Mesendoderm (in vitro differentiated cells): ENCODE results near the gene ITGB4.

Experiments used
- DNase-seq: peaks from one replicate; pipeline ENCODE4 v3.0.0; 2013
- H2AK5ac ChIP-seq: 2 replicates; pipeline ENCODE4 v1.6.1; 2013; ENCODE audit warnings: low read length, inconsistent platforms
- H2BK120ac ChIP-seq: 2 replicates; pipeline ENCODE4 v1.6.1; 2013; ENCODE audit warnings: low read depth, mild to moderate bottlenecking, low read length, moderate library complexity, mixed read lengths
- H2BK15ac ChIP-seq: replicated peaks from 2 replicates; pipeline ENCODE4 v1.6.1; 2013; ENCODE audit warnings: low read depth, mild to moderate bottlenecking, moderate library complexity
- H2BK5ac ChIP-seq: 2 replicates; pipeline ENCODE4 v1.6.1; 2013; ENCODE audit warnings: low read length, inconsistent platforms
- H3K18ac ChIP-seq: 2 replicates; pipeline ENCODE4 v1.6.1; 2013; ENCODE audit warnings: mild to moderate bottlenecking, low read length, mixed read lengths
- H3K23ac ChIP-seq: one replicate; pipeline ENCODE4 v1.6.1; 2013; ENCODE audit warnings: low read length
- H3K27ac ChIP-seq: 2 replicates; pipeline ENCODE4 v1.5.1; 2013; ENCODE audit warnings: low read depth, mild to moderate bottlenecking, inconsistent platforms, low read length, moderate library complexity
- H3K27me3 ChIP-seq: 2 replicates; pipeline ENCODE4 v1.6.1; 2013; ENCODE audit warnings: low read length, control low read depth, mild to moderate bottlenecking, inconsistent platforms; ENCODE audit not compliant: insufficient read depth, poor library complexity
- H3K36me3 ChIP-seq: 2 replicates; pipeline ENCODE4 v1.6.1; 2013; ENCODE audit warnings: low read length, inconsistent platforms; ENCODE audit not compliant: control insufficient read depth, insufficient read depth
- H3K4ac ChIP-seq: one replicate; pipeline ENCODE4 v1.6.1; 2013; ENCODE audit warnings: low read depth, mild to moderate bottlenecking, low read length, moderate library complexity
- H3K4me1 ChIP-seq: 2 replicates; pipeline ENCODE4 v1.6.1; 2013; ENCODE audit warnings: low read depth, low read length, inconsistent platforms; ENCODE audit not compliant: control insufficient read depth
- H3K4me2 ChIP-seq: 2 replicates; pipeline ENCODE4 v1.6.1; 2013; ENCODE audit warnings: low read length
- H3K4me3 ChIP-seq: 2 replicates; pipeline ENCODE4 v1.5.1; 2013; ENCODE audit warnings: mild to moderate bottlenecking, low read length
- H3K56ac ChIP-seq: one replicate; pipeline ENCODE4 v1.6.1; 2013; ENCODE audit warnings: low read length
- H3K79me1 ChIP-seq: 2 replicates; pipeline ENCODE4 v1.6.1; 2013; ENCODE audit warnings: low read length, inconsistent platforms
- H3K79me2 ChIP-seq: 2 replicates; pipeline ENCODE4 v1.6.1; 2013; ENCODE audit warnings: mild to moderate bottlenecking, low read length; ENCODE audit not compliant: control insufficient read depth, insufficient read depth
- H3K9ac ChIP-seq: 2 replicates; pipeline ENCODE4 v1.6.1; 2013; ENCODE audit warnings: low read length, inconsistent platforms
- H4K5ac ChIP-seq: one replicate; pipeline ENCODE4 v1.6.1; 2013; ENCODE audit warnings: low read length
- H4K8ac ChIP-seq: one replicate; pipeline ENCODE4 v1.6.1; 2013; ENCODE audit warnings: low read depth, mild to moderate bottlenecking, control low read depth, low read length, moderate library complexity
- WGBS: extraction: QIAGEN DNeasy Blood & Tissue Kit; methylation state at CpG from one replicate; pipeline ENCODE4 v1.1.7; 2013; ENCODE audit warnings: low lambda C conversion rate, missing lambda C conversion rate; ENCODE audit not compliant: insufficient coverage; ENCODE audit errors: extremely low coverage; 5-methylcytosine and 5-hydroxymethylcytosine counted together

The ITGB4 gene

DNA sequence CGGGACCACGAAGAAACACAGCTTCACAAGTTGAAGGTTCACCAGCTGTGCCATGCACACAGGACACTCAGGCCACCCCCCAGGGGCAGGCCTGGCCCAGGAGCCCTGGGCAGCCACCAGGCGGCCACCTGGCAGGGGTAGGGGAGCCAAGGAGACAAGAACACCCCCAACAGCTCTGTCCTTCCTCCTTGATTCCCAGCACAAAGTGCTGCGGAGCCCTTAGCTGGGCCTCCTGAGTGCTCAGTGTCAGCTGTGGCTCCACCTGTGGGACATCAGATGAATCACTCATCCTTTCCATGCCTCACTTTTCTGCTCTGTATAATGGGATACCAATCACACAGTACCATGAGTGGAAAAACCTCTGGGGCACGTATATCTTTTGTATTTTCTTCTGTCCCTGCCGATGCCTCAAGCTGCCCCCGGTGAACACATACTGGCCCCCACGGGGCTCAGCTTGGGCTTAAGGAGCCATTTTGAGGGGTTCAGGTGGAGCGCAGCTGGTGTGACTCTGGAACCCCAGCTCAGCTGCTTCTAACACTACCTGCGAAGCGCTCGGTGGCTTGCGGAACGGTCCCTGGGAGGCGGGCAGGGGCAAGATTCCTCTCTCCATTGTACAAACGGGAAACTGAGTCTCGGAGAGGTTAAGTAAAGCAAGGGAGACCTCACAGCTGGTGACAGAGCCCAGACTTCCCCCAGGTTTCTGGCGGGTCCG, 31.7 kb downstream of the ITGB4 start:
- Histone ChIP-seq H3K4ac (no peak overlapping the region), H3K9ac (peak overlapping the region; percentile 37), H3K27me3 (no peaks in the 10 kb centered on the region), H3K79me1 (no peaks in the 10 kb centered on the region), H3K23ac (no peak overlapping the region), H3K79me2 (no peaks in the 10 kb centered on the region), H3K18ac (no peak overlapping the region), H3K4me3 (no peak overlapping the region), H3K36me3 (no peaks in the 10 kb centered on the region), H2BK120ac (no peak overlapping the region), H3K4me1 (no peaks in the 10 kb centered on the region), H3K27ac (no peak overlapping the region), H4K5ac (no peak overlapping the region), H4K8ac (no peak overlapping the region), H3K56ac (peak overlapping the region; percentile 64), H2BK5ac (no peak overlapping the region), H2BK15ac (no peak overlapping the region), H3K4me2 (peak overlapping the region; percentile 11), H2AK5ac (no peak overlapping the region)
- peak; percentile 14 for DNase-seq
- no CpG with 5 or more reads among the region's 19 CpGs for whole genome bisulfite sequencing

DNA sequence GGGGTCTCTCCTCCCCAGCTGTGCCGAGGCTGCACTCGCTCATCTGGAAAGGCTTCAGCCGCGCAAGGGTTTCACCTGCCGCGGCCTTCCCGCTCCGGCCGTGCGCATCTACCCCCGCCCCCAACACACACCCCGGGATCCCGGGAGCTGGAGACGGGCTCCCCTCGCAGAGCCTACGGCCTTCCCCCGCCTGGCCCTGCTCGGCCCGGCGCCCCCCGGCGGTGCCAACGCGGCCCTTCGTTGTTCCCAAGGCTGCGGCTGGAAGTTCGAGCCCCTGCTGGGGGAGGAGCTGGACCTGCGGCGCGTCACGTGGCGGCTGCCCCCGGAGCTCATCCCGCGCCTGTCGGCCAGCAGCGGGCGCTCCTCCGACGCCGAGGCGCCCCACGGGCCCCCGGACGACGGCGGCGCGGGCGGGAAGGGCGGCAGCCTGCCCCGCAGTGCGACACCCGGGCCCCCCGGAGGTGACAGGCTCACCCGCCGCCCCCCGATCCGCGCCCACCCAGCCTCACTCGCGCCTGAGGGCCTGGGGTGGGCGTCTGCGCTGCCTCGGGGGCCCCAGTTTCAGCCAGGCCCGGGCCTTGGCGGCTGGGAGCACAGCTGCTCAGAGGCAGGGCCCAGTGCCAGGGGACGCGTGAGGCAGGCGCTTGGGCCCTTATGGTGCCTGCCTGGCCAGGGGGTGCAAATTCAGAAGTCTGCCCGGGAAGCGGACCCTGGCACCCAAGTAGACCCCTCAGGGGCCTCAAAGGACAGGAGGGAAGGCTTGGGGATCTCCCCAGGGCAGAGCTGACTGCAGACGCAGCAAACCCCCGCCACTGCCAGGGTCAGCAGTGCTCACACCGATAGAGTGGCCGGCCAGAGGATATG, 32.5 kb downstream of the ITGB4 start:
- Histone ChIP-seq H3K18ac (peak overlapping the region; percentile 13), H3K27me3 (no peaks in the 10 kb centered on the region), H3K4me2 (peak overlapping the region; percentile 11), H3K79me1 (no peaks in the 10 kb centered on the region), H2BK120ac (no peak overlapping the region), H3K23ac (no peak overlapping the region), H3K27ac (no peak overlapping the region), H3K56ac (peak overlapping the region; percentile 65), H4K8ac (peak overlapping the region; percentile 44), H2BK5ac (no peak overlapping the region), H3K36me3 (no peaks in the 10 kb centered on the region), H3K79me2 (no peaks in the 10 kb centered on the region), H3K9ac (peak overlapping the region; percentile 51), H3K4me1 (no peaks in the 10 kb centered on the region), H2BK15ac (no peak overlapping the region), H4K5ac (no peak overlapping the region), H3K4ac (no peak overlapping the region), H2AK5ac (no peak overlapping the region), H3K4me3 (no peak overlapping the region)
- peak; percentile 84 for DNase-seq
- no CpG with 5 or more reads among the region's 76 CpGs for WGBS

DNA sequence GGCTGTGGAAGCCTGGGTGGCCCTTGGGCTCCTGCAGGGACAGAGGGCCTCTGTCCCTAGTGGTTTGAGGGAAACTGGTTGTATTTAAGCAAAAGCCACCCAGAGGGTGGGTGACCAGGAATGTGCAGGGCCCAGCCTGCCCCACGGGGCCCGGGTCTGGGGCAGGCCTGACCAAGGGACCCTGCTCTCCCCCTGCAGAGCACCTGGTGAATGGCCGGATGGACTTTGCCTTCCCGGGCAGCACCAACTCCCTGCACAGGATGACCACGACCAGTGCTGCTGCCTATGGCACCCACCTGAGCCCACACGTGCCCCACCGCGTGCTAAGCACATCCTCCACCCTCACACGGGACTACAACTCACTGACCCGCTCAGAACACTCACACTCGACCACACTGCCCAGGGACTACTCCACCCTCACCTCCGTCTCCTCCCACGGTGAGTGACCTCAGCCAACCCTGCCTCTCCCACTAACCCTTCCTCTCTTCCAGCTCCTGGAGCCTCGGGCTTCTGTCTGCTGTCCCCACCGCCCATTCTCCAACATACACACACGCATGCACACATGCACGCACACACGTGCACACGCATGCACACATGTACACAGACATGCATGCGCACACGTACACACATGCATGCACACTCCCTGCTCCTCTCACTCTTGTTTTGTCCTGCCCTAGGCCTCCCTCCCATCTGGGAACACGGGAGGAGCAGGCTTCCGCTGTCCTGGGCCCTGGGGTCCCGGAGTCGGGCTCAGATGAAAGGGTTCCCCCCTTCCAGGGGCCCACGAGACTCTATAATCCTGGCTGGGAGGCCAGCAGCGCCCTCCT, 33.3 kb downstream of the ITGB4 start:
- no peaks in the 10 kb centered on the region for H3K4me1 ChIP-seq
- no peak overlapping the region for H3K4me3 ChIP-seq
- no peak overlapping the region for H4K8ac ChIP-seq
- no peak overlapping the region for H2BK15ac ChIP-seq
- H3K79me1 ChIP-seq: no peaks in the 10 kb centered on the region
- no peak overlapping the region for H3K4ac ChIP-seq
- no peaks in the 10 kb centered on the region for H3K27me3 ChIP-seq
- H3K79me2 ChIP-seq: no peaks in the 10 kb centered on the region
- H3K18ac ChIP-seq: no peak overlapping the region
- no peak overlapping the region for H3K4me2 ChIP-seq
- H3K56ac ChIP-seq: peak overlapping the region; percentile 65
- no peak overlapping the region for H3K9ac ChIP-seq
- no peak overlapping the region for H4K5ac ChIP-seq
- DNase-seq: no peak
- no peak overlapping the region for H2BK120ac ChIP-seq
- no peaks in the 10 kb centered on the region for H3K36me3 ChIP-seq
- no peak overlapping the region for H2AK5ac ChIP-seq
- no peak overlapping the region for H3K27ac ChIP-seq
- no CpG with 5 or more reads among the region's 27 CpGs for WGBS
- no peak overlapping the region for H3K23ac ChIP-seq
- no peak overlapping the region for H2BK5ac ChIP-seq

DNA sequence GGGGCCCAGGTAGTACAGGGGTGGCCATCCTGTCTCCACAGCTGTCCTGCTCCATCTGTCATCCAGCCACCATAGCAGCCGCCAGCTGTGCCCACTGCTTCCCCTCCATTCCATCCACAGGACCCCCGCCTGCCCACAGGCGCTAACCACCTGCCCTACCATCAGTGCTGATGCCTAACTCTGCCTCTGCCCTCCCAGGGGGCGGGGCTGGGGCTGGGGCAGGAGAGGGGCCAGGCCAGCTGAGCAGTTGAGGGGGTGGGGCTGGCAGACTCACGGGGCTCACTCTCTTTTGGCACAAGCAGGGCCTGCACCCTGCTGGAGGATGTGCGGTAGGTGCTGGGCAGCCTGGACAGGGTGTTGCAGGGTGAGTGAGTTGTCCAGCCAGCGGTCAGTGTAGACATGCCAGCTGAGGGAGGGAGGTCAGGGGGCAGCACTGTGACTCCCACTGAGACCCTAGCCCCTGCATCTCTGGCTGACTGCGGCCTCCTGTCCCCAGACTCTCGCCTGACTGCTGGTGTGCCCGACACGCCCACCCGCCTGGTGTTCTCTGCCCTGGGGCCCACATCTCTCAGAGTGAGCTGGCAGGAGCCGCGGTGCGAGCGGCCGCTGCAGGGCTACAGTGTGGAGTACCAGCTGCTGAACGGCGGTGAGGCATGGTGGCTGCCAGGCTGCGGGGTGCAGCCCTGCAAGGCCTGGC, 34.1 kb downstream of the ITGB4 start:
- no peak overlapping the region for H2BK120ac ChIP-seq
- no peaks in the 10 kb centered on the region for H3K27me3 ChIP-seq
- H2AK5ac ChIP-seq: no peak overlapping the region
- no peak overlapping the region for H3K56ac ChIP-seq
- no peak overlapping the region for H3K4me3 ChIP-seq
- H3K79me1 ChIP-seq: no peaks in the 10 kb centered on the region
- H3K9ac ChIP-seq: no peak overlapping the region
- no peak overlapping the region for H2BK5ac ChIP-seq
- H3K18ac ChIP-seq: no peak overlapping the region
- no peak overlapping the region for H3K27ac ChIP-seq
- H3K4ac ChIP-seq: no peak overlapping the region
- H3K4me2 ChIP-seq: no peak overlapping the region
- no peak overlapping the region for H3K23ac ChIP-seq
- no peak overlapping the region for H4K8ac ChIP-seq
- no peak overlapping the region for H4K5ac ChIP-seq
- H3K4me1 ChIP-seq: no peaks in the 10 kb centered on the region
- no peak overlapping the region for H2BK15ac ChIP-seq
- WGBS: no CpG with 5 or more reads among the region's 20 CpGs
- no peaks in the 10 kb centered on the region for H3K79me2 ChIP-seq
- H3K36me3 ChIP-seq: no peaks in the 10 kb centered on the region
- peak; percentile 16 for DNase-seq

DNA sequence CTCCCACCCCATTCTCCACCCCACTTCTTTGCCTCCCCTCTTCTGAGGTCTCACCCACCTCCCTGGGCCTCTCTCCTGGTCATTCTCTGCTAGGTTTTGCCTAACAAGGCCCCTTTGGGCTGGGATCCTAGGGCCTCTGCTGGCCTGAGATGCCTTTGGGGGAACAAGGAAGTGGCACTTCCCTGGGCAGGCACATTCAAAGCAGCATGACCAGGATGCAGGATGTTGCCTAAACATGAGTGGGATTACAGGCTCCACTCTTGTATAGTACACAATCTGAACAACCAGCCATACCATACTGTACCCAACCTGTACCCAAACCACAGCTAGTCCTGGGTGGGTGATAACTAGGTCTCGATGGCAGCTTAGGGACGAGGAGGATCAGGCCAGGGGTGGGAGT, 34.7 kb downstream of the ITGB4 start:
- WGBS: no CpG with 5 or more reads among the region's 2 CpGs
- H2AK5ac ChIP-seq: no peak overlapping the region

More for the DNA sequence above, 34.7 kb downstream of the ITGB4 start:
- Histone ChIP-seq H3K36me3 (no peaks in the 10 kb centered on the region), H3K27me3 (no peaks in the 10 kb centered on the region), H3K4me1 (no peaks in the 10 kb centered on the region), H3K18ac (no peak overlapping the region), H3K79me1 (no peaks in the 10 kb centered on the region), H2BK120ac (no peak overlapping the region), H3K79me2 (no peaks in the 10 kb centered on the region), H3K27ac (no peak overlapping the region), H3K23ac (no peak overlapping the region), H4K5ac (no peak overlapping the region), H4K8ac (no peak overlapping the region), H2BK5ac (no peak overlapping the region), H2BK15ac (no peak overlapping the region), H3K4me3 (no peak overlapping the region), H3K56ac (no peak overlapping the region), H3K4ac (no peak overlapping the region), H3K9ac (no peak overlapping the region), H3K4me2 (no peak overlapping the region)
- no peak for DNase-seq
